GM21737 (cell line): ENCODE data around the gene IL4R.

ENCODE experiments used
- ATAC-seq: cut with Tn5 transposase; IDR thresholded peaks from one replicate; pipeline ENCODE4 v1.9.1; 2021; ENCODE audit warnings: mild to moderate bottlenecking, moderate library complexity; ENCODE audit not compliant: unreplicated experiment

The IL4R gene

DNA sequence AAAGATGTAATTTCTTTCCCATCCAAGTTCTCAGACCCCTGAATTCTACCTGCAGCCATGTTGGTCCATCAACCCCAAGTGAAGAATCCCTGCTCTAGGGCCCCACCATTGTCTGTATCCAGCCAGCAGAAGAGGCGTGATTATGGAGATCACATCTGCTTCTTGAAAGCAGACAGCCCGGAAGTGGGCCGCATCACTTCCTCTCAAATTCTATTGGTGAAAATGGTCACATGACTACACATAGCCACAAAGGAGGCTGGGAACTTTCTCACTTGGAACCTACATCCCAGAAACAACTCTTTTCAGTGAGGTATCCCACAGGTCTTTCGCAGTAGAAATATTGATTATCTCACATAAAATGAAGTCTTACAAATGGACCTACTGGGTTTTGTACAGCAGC, 40.1 kb downstream of the IL4R start:
- ATAC-seq = no peak

DNA sequence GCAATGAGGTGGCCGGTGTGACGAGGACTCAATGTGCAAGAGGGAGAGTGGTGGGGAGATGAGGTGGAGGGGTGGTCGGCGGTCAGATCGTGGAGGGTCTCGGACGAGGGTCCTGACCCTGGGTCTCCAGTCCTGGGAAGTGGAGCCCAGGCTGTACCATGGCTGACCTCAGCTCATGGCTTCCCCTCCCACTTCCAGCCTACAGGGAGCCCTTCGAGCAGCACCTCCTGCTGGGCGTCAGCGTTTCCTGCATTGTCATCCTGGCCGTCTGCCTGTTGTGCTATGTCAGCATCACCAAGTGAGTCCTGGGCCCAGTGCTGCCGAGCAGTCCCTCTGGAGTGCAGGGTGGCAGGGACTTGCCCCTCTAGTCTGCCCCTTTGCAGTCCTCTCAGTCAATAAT, 41.8 kb downstream of the IL4R start:
- no peak for ATAC-seq

DNA sequence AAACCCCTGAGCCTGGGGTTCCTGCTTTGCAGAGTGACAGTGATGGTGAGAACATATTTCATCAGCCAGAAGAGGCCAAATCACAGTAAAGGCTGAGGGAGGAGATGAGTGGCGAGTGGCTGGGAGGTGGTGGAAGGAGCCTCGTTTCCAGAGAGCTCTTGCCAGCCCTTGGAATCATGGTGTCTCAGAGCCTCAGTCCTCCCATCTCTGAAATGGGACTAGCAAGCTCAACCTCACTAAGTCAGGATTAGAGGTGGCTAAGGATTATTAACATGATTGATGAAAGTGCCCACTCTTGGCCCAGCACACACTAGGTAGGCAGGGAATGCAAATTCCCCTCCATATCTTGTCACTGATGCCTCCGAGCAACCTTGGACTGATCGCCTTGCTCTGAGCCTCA, 43.0 kb downstream of the IL4R start:
- ATAC-seq = no peak

DNA sequence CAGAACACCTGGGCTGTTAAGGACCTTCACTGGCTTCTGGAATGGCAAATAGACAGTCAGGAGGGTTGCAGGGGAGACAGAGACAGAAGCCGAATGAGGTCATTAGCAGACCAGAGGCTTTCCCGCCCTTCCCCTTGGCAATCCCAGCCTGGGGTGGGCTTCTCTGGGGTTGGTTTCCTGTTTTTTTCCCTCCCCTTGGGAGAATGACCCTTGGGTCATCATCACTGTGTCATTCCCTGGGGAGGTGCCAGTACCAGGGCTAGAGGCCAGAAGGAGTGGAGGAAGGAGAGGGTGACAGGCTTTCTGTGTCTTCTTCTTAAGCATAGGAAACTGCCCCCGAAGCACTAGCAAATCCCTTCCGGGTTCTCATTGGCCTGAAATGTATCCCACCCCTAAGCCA, 45.3 kb downstream of the IL4R start:
- no peak for ATAC-seq

DNA sequence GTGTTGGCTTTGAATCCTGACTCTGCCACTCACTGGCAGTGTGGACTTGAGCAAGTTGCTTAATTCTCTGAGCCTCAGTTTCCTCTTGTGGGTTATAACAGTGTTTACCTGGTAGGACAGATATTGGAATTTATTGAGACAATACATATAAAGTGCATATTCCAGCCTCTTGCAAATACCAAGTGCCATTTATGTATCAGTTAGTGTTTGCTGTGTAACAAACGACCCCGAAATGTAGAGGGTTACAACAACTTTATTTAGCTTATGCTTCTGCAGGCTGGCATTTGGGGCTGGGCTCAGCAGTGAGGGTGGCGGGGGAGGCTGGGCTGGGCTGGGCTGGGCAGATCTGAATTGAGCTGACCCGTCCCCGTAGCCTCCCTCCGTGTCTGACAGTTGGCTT, 45.8 kb downstream of the IL4R start:
- no peak for ATAC-seq

DNA sequence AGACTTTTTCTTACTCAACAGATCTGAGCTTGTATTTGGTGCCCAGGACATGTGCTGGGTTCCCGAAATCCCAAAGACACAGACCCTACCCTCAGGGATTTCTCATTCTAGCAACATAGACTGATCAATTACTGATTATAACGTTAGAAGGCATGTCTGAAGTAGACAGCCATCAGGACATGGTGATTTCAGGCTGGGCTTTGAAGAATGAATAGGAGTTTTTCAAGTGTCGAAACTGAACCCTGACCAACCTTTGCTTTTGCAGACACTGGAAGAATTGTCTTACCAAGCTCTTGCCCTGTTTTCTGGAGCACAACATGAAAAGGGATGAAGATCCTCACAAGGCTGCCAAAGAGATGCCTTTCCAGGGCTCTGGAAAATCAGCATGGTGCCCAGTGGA, 48.2 kb downstream of the IL4R start:
- ATAC-seq = no peak

DNA sequence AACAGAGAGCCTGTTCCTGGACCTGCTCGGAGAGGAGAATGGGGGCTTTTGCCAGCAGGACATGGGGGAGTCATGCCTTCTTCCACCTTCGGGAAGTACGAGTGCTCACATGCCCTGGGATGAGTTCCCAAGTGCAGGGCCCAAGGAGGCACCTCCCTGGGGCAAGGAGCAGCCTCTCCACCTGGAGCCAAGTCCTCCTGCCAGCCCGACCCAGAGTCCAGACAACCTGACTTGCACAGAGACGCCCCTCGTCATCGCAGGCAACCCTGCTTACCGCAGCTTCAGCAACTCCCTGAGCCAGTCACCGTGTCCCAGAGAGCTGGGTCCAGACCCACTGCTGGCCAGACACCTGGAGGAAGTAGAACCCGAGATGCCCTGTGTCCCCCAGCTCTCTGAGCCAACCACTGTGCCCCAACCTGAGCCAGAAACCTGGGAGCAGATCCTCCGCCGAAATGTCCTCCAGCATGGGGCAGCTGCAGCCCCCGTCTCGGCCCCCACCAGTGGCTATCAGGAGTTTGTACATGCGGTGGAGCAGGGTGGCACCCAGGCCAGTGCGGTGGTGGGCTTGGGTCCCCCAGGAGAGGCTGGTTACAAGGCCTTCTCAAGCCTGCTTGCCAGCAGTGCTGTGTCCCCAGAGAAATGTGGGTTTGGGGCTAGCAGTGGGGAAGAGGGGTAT, 48.9 kb downstream of the IL4R start:
- no peak for ATAC-seq

DNA sequence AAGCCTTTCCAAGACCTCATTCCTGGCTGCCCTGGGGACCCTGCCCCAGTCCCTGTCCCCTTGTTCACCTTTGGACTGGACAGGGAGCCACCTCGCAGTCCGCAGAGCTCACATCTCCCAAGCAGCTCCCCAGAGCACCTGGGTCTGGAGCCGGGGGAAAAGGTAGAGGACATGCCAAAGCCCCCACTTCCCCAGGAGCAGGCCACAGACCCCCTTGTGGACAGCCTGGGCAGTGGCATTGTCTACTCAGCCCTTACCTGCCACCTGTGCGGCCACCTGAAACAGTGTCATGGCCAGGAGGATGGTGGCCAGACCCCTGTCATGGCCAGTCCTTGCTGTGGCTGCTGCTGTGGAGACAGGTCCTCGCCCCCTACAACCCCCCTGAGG, 49.5 kb downstream of the IL4R start:
- no peak for ATAC-seq

DNA sequence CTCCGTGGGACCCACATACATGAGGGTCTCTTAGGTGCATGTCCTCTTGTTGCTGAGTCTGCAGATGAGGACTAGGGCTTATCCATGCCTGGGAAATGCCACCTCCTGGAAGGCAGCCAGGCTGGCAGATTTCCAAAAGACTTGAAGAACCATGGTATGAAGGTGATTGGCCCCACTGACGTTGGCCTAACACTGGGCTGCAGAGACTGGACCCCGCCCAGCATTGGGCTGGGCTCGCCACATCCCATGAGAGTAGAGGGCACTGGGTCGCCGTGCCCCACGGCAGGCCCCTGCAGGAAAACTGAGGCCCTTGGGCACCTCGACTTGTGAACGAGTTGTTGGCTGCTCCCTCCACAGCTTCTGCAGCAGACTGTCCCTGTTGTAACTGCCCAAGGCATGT, 50.0 kb downstream of the IL4R start:
- no peak for ATAC-seq

DNA sequence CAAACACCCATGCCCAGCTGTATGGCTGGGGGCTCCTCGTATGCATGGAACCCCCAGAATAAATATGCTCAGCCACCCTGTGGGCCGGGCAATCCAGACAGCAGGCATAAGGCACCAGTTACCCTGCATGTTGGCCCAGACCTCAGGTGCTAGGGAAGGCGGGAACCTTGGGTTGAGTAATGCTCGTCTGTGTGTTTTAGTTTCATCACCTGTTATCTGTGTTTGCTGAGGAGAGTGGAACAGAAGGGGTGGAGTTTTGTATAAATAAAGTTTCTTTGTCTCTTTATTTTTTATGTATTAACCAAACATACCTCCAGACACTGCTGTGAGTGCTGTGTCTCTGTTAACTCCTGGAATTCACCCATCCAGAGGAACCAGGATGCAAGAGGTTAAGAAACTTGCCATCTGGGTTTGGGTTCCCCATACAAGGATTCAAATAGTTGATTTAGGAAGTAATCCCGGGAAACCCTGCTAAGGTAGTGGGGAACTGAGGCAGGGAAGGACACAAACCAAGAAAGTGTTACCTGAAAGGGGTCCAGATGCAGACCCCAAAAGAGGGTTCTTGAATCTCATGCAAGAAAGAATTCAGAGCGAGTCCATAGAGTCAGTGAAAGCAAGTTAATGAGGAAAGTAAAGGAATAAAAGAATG, 50.8 kb downstream of the IL4R start:
- ATAC-seq = no peak

DNA sequence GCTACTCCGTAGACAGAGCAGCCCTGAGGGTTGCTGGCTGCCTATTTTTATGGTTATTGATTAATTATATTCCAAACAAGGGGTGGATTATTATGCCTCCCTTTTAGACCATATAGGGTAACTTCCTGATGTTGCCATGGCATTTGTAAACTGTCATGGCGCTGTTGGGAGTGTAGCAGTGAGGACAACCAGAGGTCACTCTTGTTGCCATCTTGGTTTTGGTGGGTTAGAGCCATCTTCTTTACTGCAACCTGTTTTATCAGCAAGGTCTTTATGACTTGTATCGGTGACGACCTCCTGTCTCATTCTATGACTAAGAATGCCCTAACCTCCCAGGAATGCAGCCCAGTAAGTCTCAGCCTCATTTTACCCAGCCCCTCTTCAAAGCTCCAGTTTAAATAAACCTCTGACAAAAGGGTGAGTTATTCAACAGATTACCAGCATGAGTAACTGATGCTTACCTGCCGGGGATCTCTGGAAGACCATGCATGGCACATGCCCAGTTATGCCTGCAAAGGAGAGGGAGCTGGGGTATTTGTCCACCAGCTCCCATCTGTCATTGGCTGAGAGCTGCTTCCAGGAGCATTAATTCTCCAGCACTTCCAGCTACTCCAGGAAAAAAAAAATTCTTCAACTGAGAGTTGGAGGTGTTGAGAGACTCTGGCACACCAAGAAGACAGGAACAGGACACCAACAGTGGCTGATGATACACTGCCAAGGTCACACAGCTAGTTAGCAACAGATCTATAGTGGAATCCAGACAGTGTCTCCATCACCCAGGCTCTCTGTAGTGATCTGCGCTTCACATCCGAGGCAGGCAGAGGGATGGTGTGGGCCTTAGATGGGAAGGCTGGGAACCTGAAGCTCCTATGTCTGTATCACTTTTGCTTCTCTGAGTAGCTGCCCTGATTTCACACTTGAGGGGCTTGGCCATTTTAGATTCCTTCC, 51.6 kb downstream of the IL4R start:
- ATAC-seq = no peak

DNA sequence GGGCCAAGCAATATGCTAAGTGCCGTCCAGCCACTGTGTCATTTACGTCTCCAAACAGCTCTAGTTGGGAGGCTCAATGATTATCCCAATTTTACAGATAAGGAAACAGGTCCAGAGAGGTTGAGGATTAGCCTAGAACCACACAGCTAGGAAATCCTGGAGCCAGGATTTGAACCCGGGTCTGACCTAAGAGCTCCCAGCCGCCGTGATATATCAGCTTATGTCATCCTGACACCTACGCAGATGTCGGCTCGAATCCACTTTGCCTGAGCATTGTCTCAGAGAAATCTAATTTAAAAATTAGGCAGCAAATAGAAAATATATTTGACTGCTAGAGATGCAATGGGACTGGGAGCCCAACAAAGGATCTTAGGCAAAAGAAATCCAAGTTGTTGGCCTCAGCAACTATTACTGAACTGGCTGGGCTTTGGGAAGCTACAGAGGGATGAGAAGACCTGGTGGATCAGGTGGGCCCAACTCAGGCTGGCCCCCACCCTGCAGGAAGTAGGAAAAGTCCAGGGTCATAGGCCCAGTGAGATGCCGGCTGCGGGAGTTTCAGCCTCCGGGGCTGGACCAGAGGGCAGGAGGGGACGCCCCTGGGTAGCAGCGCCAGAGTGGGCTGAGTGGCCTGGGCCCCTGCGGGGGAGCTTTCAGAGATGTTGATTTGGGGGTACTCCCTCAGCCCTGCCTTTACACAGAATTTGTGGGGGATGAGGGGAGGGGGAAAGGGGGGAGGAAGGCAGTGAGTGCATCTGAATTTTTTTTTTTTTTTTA, 53.1 kb downstream of the IL4R start:
- peak; percentile 14 for ATAC-seq

DNA sequence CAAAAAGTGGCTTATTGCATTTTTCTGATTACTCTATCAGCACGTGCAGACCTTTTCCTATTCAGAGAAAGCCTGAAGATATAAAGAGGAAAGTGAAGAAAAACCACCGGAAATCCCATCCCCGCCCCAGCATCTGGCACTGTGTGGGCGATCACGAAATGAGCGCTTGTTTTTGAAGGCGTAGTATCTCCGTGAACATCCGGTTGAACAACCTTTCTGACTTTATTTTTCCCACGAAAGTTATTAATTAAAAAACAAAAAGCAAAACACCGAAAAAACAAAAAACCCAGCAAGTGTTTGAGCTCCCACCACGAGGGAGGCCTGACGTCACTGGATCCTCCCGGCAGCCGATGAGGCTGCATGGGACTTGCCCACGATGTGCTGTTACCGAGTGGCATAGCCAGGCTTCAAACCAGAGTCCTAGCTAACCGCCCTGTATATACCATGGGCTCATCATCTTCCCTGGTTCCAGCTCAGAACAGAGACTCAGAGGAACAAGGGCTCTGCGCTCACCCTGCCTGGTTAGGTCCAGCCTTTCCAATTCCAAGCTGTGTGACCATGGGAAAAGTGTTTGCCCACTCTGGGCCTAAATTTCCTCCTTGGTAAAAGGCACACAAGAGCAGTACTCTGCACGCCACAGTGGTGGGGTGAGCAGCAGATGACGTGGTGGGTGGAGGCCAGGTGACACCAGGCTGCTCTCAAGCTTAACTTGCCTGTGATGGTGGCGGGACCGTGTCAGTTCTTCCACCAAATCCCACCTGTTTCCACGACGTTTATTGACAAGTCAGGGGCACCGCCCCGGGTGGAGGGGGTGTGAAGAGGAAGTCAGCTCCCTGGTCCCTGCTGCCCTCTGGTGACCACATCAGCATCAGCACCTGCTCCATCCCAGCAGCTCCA, 53.9 kb downstream of the IL4R start:
- ATAC-seq = peak; percentile 64

DNA sequence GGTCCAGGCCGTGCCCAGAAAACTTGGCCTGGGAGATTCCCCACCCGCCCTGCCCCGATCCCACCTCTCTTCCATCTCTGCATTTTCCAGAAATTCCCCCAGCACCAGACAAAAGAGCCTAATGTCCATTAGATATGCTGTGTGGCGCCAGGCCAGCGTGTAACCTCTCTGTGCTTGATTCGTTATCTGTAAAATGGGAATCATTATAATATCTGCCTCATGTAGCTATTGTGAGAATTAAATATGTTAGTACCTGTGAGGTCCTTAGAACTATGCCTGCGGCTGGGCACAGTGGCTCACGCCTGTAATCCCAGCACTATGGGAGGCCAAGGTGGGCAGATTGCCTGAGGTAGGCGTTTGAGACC, 54.6 kb downstream of the IL4R start:
- ATAC-seq = no peak

DNA sequence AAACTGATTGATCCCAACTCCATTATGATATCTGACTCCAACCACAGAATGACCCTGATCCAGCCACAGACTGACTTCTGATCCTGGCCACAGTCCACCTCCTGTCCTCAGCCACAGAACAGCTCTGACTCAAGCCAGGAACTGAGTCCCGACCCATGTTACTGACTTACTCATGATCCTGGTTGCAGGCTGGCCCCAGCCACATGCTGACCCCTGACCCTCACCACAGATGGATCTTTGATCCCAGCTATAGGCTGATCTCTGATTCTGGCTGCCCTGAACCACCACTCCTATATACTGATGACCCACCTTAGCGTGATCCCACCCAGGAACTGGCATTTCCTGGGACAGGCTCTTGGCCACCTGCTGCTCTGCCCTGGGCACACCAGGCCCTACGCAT, 56.0 kb downstream of the IL4R start:
- ATAC-seq = no peak

DNA sequence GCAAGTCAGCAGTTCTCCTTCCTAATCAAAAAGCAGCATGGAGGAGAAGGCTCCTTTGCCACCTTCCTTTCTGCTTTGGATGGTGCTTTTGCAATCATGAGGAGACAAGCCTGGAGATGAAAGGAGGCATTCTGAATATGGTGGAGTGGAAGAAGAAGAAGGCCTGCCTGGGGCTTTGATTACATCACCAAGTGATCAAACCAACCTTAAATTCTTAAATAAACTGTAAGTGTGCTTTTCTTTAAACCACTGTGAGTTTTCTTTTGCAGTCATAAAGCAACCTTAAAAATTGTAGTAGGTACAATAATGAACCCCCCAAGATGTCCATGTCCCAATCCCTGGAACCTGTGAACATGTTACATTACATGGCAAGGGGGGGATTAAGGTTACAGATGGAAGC, 56.5 kb downstream of the IL4R start:
- ATAC-seq = no peak

DNA sequence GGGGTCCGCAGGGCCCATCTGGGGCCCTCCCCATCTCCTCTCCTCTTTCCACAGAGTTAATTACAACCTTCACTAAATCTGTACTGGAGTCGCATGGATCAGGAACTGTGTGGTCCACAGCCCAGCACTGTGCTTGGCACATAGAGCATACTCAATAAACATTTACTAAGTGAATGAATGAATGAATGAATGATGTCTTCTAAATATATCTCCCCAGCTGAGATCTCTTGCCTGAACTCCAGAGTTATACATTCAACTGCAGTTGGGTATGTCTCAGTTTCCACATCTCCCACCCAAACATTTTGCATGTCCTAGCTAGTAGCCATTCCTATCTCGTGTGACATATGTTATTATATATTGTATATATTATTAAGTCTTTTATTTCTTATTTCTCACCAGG, 59.5 kb downstream of the IL4R start:
- no peak for ATAC-seq

DNA sequence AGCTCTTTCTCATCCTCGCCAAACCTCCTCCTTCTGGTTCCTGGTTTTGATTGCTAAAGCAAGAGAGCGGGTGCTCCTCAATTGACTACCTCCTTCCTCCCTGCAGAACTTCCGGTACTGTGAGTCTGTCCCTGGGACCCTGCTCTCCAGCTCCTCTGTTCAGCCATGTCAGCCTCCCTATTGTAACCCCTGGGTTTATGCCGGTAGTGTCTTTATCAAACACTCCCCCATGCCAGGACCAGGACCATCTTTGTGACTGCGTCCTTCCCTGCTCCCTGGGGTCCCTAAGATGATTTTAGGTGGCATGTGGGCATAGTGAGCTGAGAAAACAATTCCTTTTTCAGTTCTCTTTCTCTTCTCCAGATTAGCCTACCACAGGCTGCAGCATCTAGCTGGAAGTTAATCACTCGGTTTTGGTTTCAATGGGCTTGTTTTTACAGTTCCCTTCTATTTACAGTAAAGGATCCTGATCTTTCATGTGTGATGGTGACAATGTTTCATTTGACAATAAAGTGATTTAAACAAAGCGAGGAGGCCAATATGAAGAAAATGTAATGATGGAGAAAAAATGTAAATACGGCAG, 60.5 kb downstream of the IL4R start:
- peak; percentile 23 for ATAC-seq

DNA sequence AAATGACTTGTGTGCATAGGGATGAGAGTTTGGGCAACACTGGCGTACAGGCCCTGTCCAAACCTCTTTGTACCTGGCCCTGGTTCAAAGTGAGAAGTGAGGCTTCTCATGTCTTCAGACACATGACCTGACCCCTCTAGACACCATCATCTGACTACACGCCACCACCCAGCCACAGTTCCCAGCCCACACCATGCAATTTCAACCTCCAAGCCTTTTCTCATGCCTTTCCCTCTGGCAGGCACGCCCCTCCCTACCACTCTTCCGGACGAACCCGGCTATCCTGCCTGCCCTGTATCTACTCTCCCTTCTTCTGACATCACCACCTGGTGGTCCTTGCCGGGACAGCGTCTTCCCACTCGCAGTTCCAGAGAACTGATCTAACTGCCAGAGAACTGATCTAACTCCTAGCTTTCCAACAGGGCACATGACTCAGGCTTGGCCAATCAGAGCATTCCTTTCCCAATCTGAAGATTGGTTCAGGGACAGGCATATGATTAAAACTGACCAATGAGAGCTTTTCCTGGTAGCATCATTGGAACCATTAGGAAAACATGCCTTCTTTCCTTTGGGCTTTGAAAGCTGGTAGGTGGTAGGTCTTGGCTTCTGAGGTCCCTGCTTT, 61.1 kb downstream of the IL4R start:
- ATAC-seq = peak; percentile 52
